SK-N-SH (cell line): ENCODE results near the gene CNTNAP2.

ENCODE experiments used
- CTCF ChIP-seq: fragments of 200-600 bp; sonication (generic); IDR thresholded peaks from 2 replicates; pipeline ENCODE4 v1.6.1; 2017; ENCODE audit warnings: antibody characterized with exemption, mild to moderate bottlenecking, moderate library complexity
- MAX ChIP-seq: IDR thresholded peaks from 2 replicates; pipeline ENCODE4 v1.4.0; 2012; ENCODE audit warnings: low read depth
- USF1 ChIP-seq: IDR thresholded peaks from 2 replicates; pipeline ENCODE4 v1.4.0; 2012; ENCODE audit warnings: low read depth, borderline replicate concordance

GRCh38 chr7:147978201-147978600, 1861.6 kb downstream of the CNTNAP2 start:
- TF ChIP-seq MAX (no peak), CTCF (no peak), USF1 (no peak)
